Caki2 (cell line): ENCODE data around the gene SCUBE1. TPM values are rescaled to one million over a fixed set of nuclear protein-coding genes. Genes with fewer than 3 reads are reported as not detected.

ENCODE experiments used
- DNase-seq: peaks from one replicate; pipeline ENCODE4 v3.0.0-alpha.2; 2015; ENCODE audit warnings: low read depth
- in situ Hi-C: cut with HindIII; loops from 2 replicates; pipeline ENCODE4 v1.10.0; 2016; ENCODE audit warnings: low sequenced_read_pairs, low pct_unique_long_range_greater_than_20kb, mixed read lengths
- total RNA-seq: library from RNA; depleted of rRNA; stranded (reverse); fragments of >200 nt; shearing (Covaris generic); gene quantifications from 2 replicates; pipeline ENCODE4 v1.2.3, GENCODE V29; 2014; ENCODE audit warnings: low replicate concordance

The SCUBE1 gene
- total RNA-seq, 1 experiment from 2014 or later, result 0.14 TPM

- DNase-seq, result no peak
- in situ Hi-C loops, result no loop called here
Observed at GRCh38 chr22:43182118-43182517, 161.1 kb downstream of the SCUBE1 start.

GRCh38 chr22:43181321-43182076, 161.7 kb downstream of the SCUBE1 start:
- no peak for DNase-seq
- in situ Hi-C loops, result no loop called here

GRCh38 chr22:43180670-43181069, 162.5 kb downstream of the SCUBE1 start:
- in situ Hi-C loops, result no loop called here
- DNase-seq, result no peak

- in situ Hi-C loops, result no loop called here
- DNase-seq, result no peak
Observed at GRCh38 chr22:43179911-43180195, 163.3 kb downstream of the SCUBE1 start.

GRCh38 chr22:43179146-43179910, 163.8 kb downstream of the SCUBE1 start:
- DNase-seq, result no peak
- in situ Hi-C loops, result no loop called here

GRCh38 chr22:43177479-43177878, 165.7 kb downstream of the SCUBE1 start:
- in situ Hi-C loops, result no loop called here
- no peak for DNase-seq

GRCh38 chr22:43176090-43176489, 167.1 kb downstream of the SCUBE1 start:
- in situ Hi-C loops, result no loop called here
- DNase-seq, result no peak

- in situ Hi-C loops, result no loop called here
- DNase-seq, result no peak
Observed at GRCh38 chr22:43174941-43175531, 168.1 kb downstream of the SCUBE1 start.

- DNase-seq, result no peak
- in situ Hi-C loops, result no loop called here
Observed at GRCh38 chr22:43173976-43174720, 169.0 kb downstream of the SCUBE1 start.

GRCh38 chr22:43173566-43173965, 169.6 kb downstream of the SCUBE1 start:
- no peak for DNase-seq
- in situ Hi-C loops, result no loop called here

GRCh38 chr22:43172191-43172590, 171.0 kb downstream of the SCUBE1 start:
- in situ Hi-C loops, result no loop called here
- DNase-seq, result no peak

GRCh38 chr22:43171607-43172006, 171.6 kb downstream of the SCUBE1 start:
- DNase-seq, result no peak
- in situ Hi-C loops, result no loop called here

GRCh38 chr22:43171019-43171491, 172.1 kb downstream of the SCUBE1 start:
- DNase-seq, result no peak
- in situ Hi-C loops, result no loop called here

- in situ Hi-C loops, result no loop called here
- no peak for DNase-seq
Observed at GRCh38 chr22:43170131-43170480, 173.1 kb downstream of the SCUBE1 start.

GRCh38 chr22:43169310-43170130, 173.7 kb downstream of the SCUBE1 start:
- no peak for DNase-seq
- in situ Hi-C loops, result no loop called here

GRCh38 chr22:43168471-43169309, 174.5 kb downstream of the SCUBE1 start:
- in situ Hi-C loops, result no loop called here

GRCh38 chr22:43167001-43167589, 176.1 kb downstream of the SCUBE1 start:
- DNase-seq, result no peak
- in situ Hi-C loops, result no loop called here

More at GRCh38 chr22:43168471-43169309, 174.5 kb downstream of the SCUBE1 start:
- no peak for DNase-seq
